Suppressor macrophage treated with lipopolysaccharide for 1 hour (primary cell): ENCODE data around the gene BCL2.
"Not testable (repeated sequence)": the region's sequence is repeated elsewhere in the genome, so short reads cannot be mapped to it uniquely, and the experiment has no call there.

Source experiments
- DNase-seq, 3 donors: peaks; one replicate each; pipeline ENCODE4 v3.0.0-alpha.2; 2020 to 2022

BCL2 gene

GRCh38 chr18:63198098-63198760, 121.3 kb downstream of the BCL2 start:
- DNase-seq: no peak

- peak; percentile 62 to 82 (median 79) for DNase-seq
Observed at GRCh38 chr18:63197246-63197869, 122.2 kb downstream of the BCL2 start.

GRCh38 chr18:63195326-63196159, 124.0 kb downstream of the BCL2 start:
- no peak for DNase-seq

GRCh38 chr18:63192885-63193349, 126.7 kb downstream of the BCL2 start:
- peak; percentile 80 to 88 (median 87) for DNase-seq

GRCh38 chr18:63192126-63192884, 127.3 kb downstream of the BCL2 start:
- peak; percentile 72 to 83 (median 79) for DNase-seq

GRCh38 chr18:63191413-63191812, 128.2 kb downstream of the BCL2 start:
- DNase-seq: no peak

- DNase-seq: not testable (repeated sequence)
Observed at GRCh38 chr18:63190838-63191237, 128.7 kb downstream of the BCL2 start.

- DNase-seq: peak; percentile 59 to 82 (median 65)
Observed at GRCh38 chr18:63189817-63190216, 129.8 kb downstream of the BCL2 start.

GRCh38 chr18:63189041-63189440, 130.5 kb downstream of the BCL2 start:
- no peak for DNase-seq

- DNase-seq: no peak
Observed at GRCh38 chr18:63187791-63188460, 131.6 kb downstream of the BCL2 start.

GRCh38 chr18:63187223-63187574, 132.4 kb downstream of the BCL2 start:
- no peak for DNase-seq

GRCh38 chr18:63186520-63187222, 132.9 kb downstream of the BCL2 start:
- DNase-seq: peak; percentile 51 to 83 (median 80)

GRCh38 chr18:63185984-63186383, 133.6 kb downstream of the BCL2 start:
- no peak for DNase-seq

GRCh38 chr18:63183952-63184770, 135.4 kb downstream of the BCL2 start:
- peak; percentile 49 to 52 (median 50) for DNase-seq

- no peak for DNase-seq
Observed at GRCh38 chr18:63183378-63183777, 136.2 kb downstream of the BCL2 start.

- no peak for DNase-seq
Observed at GRCh38 chr18:63182861-63183260, 136.7 kb downstream of the BCL2 start.

GRCh38 chr18:63182310-63182772, 137.2 kb downstream of the BCL2 start:
- no peak for DNase-seq

GRCh38 chr18:63181706-63182309, 137.8 kb downstream of the BCL2 start:
- no peak for DNase-seq

- no peak for DNase-seq
Observed at GRCh38 chr18:63180971-63181376, 138.6 kb downstream of the BCL2 start.

- no peak for DNase-seq
Observed at GRCh38 chr18:63180321-63180720, 139.2 kb downstream of the BCL2 start.
